ENCODE measurements around the gene HRC.
"Not testable (repeated sequence)": the region's sequence is repeated elsewhere in the genome, so short reads cannot be mapped to it uniquely, and the experiment has no call there.

DNA sequence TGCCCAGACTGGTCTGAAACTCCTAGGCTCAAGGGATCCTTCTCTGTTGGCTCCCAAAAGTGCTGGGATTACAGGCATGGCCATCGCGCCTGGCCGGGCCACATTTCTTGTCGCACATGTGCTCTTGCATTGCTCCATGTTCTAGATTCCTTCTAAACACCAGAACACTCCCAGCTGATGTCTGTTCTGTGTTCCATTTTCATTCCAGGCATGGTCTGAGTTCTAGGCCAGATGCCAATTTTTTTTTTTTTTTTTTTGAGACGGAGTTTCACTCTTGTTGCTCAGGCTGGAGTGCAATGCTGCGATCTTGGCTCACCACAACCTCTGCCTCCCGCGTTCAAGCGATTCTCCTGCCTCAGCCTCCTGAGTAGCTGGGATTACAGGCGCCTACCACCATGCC, 33.4 kb downstream of the HRC start:
- not testable (repeated sequence) for TF ChIP-seq ZFP30 (CRISPR knock-in tag; IDR thresholded peaks at IDR 0.05); OSR1 (CRISPR knock-in tag; IDR thresholded peaks at IDR 0.05); RARB (CRISPR knock-in tag; IDR thresholded peaks at IDR 0.05); BACH2 (CRISPR knock-in tag; IDR thresholded peaks at IDR 0.05; ENCODE audit: borderline replicate concordance)
- TF ChIP-seq, protein P1, sequence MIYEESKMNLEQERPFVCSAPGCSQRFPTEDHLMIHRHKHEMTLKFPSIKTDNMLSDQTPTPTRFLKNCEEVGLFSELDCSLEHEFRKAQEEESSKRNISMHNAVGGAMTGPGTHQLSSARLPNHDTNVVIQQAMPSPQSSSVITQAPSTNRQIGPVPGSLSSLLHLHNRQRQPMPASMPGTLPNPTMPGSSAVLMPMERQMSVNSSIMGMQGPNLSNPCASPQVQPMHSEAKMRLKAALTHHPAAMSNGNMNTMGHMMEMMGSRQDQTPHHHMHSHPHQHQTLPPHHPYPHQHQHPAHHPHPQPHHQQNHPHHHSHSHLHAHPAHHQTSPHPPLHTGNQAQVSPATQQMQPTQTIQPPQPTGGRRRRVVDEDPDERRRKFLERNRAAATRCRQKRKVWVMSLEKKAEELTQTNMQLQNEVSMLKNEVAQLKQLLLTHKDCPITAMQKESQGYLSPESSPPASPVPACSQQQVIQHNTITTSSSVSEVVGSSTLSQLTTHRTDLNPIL (CRISPR knock-in tag; IDR thresholded peaks at IDR 0.05; ENCODE audit: low read depth): not testable (repeated sequence)
- TF ChIP-seq, protein P2, sequence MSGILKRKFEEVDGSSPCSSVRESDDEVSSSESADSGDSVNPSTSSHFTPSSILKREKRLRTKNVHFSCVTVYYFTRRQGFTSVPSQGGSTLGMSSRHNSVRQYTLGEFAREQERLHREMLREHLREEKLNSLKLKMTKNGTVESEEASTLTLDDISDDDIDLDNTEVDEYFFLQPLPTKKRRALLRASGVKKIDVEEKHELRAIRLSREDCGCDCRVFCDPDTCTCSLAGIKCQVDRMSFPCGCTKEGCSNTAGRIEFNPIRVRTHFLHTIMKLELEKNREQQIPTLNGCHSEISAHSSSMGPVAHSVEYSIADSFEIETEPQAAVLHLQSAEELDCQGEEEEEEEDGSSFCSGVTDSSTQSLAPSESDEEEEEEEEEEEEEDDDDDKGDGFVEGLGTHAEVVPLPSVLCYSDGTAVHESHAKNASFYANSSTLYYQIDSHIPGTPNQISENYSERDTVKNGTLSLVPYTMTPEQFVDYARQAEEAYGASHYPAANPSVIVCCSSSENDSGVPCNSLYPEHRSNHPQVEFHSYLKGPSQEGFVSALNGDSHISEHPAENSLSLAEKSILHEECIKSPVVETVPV (CRISPR knock-in tag; IDR thresholded peaks at IDR 0.05): not testable (repeated sequence)
- TF ChIP-seq, protein P3, sequence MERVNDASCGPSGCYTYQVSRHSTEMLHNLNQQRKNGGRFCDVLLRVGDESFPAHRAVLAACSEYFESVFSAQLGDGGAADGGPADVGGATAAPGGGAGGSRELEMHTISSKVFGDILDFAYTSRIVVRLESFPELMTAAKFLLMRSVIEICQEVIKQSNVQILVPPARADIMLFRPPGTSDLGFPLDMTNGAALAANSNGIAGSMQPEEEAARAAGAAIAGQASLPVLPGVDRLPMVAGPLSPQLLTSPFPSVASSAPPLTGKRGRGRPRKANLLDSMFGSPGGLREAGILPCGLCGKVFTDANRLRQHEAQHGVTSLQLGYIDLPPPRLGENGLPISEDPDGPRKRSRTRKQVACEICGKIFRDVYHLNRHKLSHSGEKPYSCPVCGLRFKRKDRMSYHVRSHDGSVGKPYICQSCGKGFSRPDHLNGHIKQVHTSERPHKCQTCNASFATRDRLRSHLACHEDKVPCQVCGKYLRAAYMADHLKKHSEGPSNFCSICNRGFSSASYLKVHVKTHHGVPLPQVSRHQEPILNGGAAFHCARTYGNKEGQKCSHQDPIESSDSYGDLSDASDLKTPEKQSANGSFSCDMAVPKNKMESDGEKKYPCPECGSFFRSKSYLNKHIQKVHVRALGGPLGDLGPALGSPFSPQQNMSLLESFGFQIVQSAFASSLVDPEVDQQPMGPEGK (CRISPR knock-in tag; IDR thresholded peaks at IDR 0.05; ENCODE audit: borderline replicate concordance): not testable (repeated sequence)
- TF ChIP-seq, protein P4, sequence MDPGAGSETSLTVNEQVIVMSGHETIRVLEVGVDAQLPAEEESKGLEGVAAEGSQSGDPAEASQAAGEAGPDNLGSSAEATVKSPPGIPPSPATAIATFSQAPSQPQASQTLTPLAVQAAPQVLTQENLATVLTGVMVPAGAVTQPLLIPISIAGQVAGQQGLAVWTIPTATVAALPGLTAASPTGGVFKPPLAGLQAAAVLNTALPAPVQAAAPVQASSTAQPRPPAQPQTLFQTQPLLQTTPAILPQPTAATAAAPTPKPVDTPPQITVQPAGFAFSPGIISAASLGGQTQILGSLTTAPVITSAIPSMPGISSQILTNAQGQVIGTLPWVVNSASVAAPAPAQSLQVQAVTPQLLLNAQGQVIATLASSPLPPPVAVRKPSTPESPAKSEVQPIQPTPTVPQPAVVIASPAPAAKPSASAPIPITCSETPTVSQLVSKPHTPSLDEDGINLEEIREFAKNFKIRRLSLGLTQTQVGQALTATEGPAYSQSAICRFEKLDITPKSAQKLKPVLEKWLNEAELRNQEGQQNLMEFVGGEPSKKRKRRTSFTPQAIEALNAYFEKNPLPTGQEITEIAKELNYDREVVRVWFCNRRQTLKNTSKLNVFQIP (CRISPR knock-in tag; IDR thresholded peaks at IDR 0.05; ENCODE audit: borderline replicate concordance, low read depth): not testable (repeated sequence)
